Measurements from ENCODE around the gene HS3ST5. TPM values are rescaled to one million over a fixed set of nuclear protein-coding genes. Genes with fewer than 3 reads are reported as not detected.

HS3ST5 gene
- total RNA-seq, 4 donors from 2014 or later = 0.48 TPM; not detected in 3

DNA sequence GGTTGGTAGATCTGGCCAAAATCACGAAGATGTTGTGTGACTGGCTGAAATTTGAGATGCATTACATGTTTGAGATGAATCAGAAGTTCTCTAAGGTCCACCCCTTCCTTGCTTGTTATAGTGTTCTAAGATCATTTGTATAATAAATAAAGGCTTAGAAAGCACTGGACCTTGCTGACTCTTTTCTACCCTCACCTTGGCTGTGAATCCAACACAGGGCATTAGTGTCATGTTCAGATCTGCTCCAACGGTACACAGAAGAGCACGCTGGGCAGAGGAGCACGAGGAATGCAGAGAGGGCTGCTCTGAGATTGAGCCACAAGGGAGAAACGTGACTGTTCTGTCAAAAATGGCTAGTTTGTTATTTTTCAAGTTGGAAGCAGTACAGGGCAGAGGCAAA is 202.4 kb downstream of the HS3ST5 start:
- no peaks in the 10 kb centered on the region for H3K9me3 ChIP-seq
- intact Hi-C loops (cut with DNase I; ENCODE audit: low total_unique reads) = no loop called here
- H3K27me3 ChIP-seq = no peaks in the 10 kb centered on the region
- no peaks in the 10 kb centered on the region for H3K4me1 ChIP-seq
- no peak overlapping the region for H3K27ac ChIP-seq
- H3K4me3 ChIP-seq = no peak overlapping the region
- H3K36me3 ChIP-seq = no peaks in the 10 kb centered on the region
- DNase-seq = no peak
- TF ChIP-seq POLR2A (IDR thresholded peaks at IDR 0.05) = no peak
- no peak for TF ChIP-seq CTCF (IDR thresholded peaks at IDR 0.05)

GRCh38 chr6:114138577-114139248 is 204.1 kb downstream of the HS3ST5 start:
- no peak for TF ChIP-seq POLR2A (IDR thresholded peaks at IDR 0.05)
- TF ChIP-seq CTCF (IDR thresholded peaks at IDR 0.05) = no peak
- DNase-seq = no peak
- H3K27me3 ChIP-seq = no peaks in the 10 kb centered on the region
- intact Hi-C loops (cut with DNase I; ENCODE audit: low total_unique reads) = no loop called here
- no peak overlapping the region for H3K27ac ChIP-seq
- H3K4me3 ChIP-seq = no peak overlapping the region
- H3K4me1 ChIP-seq = no peaks in the 10 kb centered on the region
- no peaks in the 10 kb centered on the region for H3K36me3 ChIP-seq
- H3K9me3 ChIP-seq = no peaks in the 10 kb centered on the region

GRCh38 chr6:114135363-114135971 is 207.4 kb downstream of the HS3ST5 start:
- TF ChIP-seq CTCF (IDR thresholded peaks at IDR 0.05) (no peak), POLR2A (IDR thresholded peaks at IDR 0.05) (no peak)
- intact Hi-C loops (cut with DNase I; ENCODE audit: low total_unique reads) = no loop called here
- no peak for DNase-seq

GRCh38 chr6:114133816-114134215 is 209.0 kb downstream of the HS3ST5 start:
- no peaks in the 10 kb centered on the region for H3K4me1 ChIP-seq
- no peaks in the 10 kb centered on the region for H3K27me3 ChIP-seq
- no peaks in the 10 kb centered on the region for H3K36me3 ChIP-seq
- intact Hi-C loops (cut with DNase I; ENCODE audit: low total_unique reads) = no loop called here
- TF ChIP-seq CTCF (IDR thresholded peaks at IDR 0.05) = no peak
- TF ChIP-seq POLR2A (IDR thresholded peaks at IDR 0.05) = no peak
- H3K4me3 ChIP-seq = no peak overlapping the region
- no peaks in the 10 kb centered on the region for H3K9me3 ChIP-seq
- H3K27ac ChIP-seq = no peak overlapping the region
- DNase-seq = no peak

More at GRCh38 chr6:114135363-114135971, 207.4 kb downstream of the HS3ST5 start:
- H3K27me3 ChIP-seq = no peaks in the 10 kb centered on the region
- no peaks in the 10 kb centered on the region for H3K36me3 ChIP-seq
- H3K4me3 ChIP-seq = no peak overlapping the region
- no peaks in the 10 kb centered on the region for H3K4me1 ChIP-seq
- no peaks in the 10 kb centered on the region for H3K9me3 ChIP-seq
- H3K27ac ChIP-seq = no peak overlapping the region

- H3K36me3 ChIP-seq = no peaks in the 10 kb centered on the region
- no peaks in the 10 kb centered on the region for H3K9me3 ChIP-seq
- H3K4me3 ChIP-seq = no peak overlapping the region
- H3K27me3 ChIP-seq = no peaks in the 10 kb centered on the region
- intact Hi-C loops (cut with DNase I; ENCODE audit: low total_unique reads) = no loop called here
- H3K27ac ChIP-seq = no peak overlapping the region
- DNase-seq = no peak
- no peaks in the 10 kb centered on the region for H3K4me1 ChIP-seq
- TF ChIP-seq CTCF (IDR thresholded peaks at IDR 0.05) (no peak), POLR2A (IDR thresholded peaks at IDR 0.05) (no peak)
Measured at GRCh38 chr6:114131945-114132344, 210.9 kb downstream of the HS3ST5 start.
